UCSD-AML1 (cell line): ENCODE results near the gene CACNB2.

Experiments used
- DNase-seq: peaks from one replicate; lab custom pipeline; 2025; ENCODE audit not compliant: unreplicated experiment; lab: John Stamatoyannopoulos, UW

CACNB2 gene

GRCh38 chr10:18224626-18225445, 84.6 kb downstream of the CACNB2 start:
- DNase-seq: no peak

GRCh38 chr10:18226336-18226735, 86.1 kb downstream of the CACNB2 start:
- DNase-seq: no peak

- no peak for DNase-seq
Observed at GRCh38 chr10:18229826-18230225, 89.6 kb downstream of the CACNB2 start.

- DNase-seq: no peak
Observed at GRCh38 chr10:18230794-18231193, 90.6 kb downstream of the CACNB2 start.

- DNase-seq: no peak
Observed at GRCh38 chr10:18231480-18231879, 91.3 kb downstream of the CACNB2 start.

GRCh38 chr10:18233775-18234174, 93.6 kb downstream of the CACNB2 start:
- no peak for DNase-seq

- DNase-seq: no peak
Observed at GRCh38 chr10:18235477-18235876, 95.3 kb downstream of the CACNB2 start.

- DNase-seq: no peak
Observed at GRCh38 chr10:18236756-18237155, 96.5 kb downstream of the CACNB2 start.

GRCh38 chr10:18238870-18239485, 98.8 kb downstream of the CACNB2 start:
- DNase-seq: no peak

GRCh38 chr10:18240185-18240882, 100.1 kb downstream of the CACNB2 start:
- DNase-seq: no peak

GRCh38 chr10:18246967-18247366, 106.7 kb downstream of the CACNB2 start:
- DNase-seq: no peak

- no peak for DNase-seq
Observed at GRCh38 chr10:18252086-18252485, 111.9 kb downstream of the CACNB2 start.

- DNase-seq: no peak
Observed at GRCh38 chr10:18254086-18254485, 113.9 kb downstream of the CACNB2 start.

GRCh38 chr10:18254692-18255091, 114.5 kb downstream of the CACNB2 start:
- no peak for DNase-seq

GRCh38 chr10:18260310-18260922, 120.2 kb downstream of the CACNB2 start:
- no peak for DNase-seq

- no peak for DNase-seq
Observed at GRCh38 chr10:18261063-18261610, 120.9 kb downstream of the CACNB2 start.

- no peak for DNase-seq
Observed at GRCh38 chr10:18261768-18262231, 121.6 kb downstream of the CACNB2 start.

GRCh38 chr10:18264466-18265050, 124.3 kb downstream of the CACNB2 start:
- no peak for DNase-seq

GRCh38 chr10:18268005-18268404, 127.8 kb downstream of the CACNB2 start:
- DNase-seq: no peak

- no peak for DNase-seq
Observed at GRCh38 chr10:18271491-18271890, 131.3 kb downstream of the CACNB2 start.

GRCh38 chr10:18273039-18273438, 132.8 kb downstream of the CACNB2 start:
- DNase-seq: no peak
